Osteoblast (primary cell): ENCODE results near the gene LRRN4. TPM values are rescaled to one million over a fixed set of nuclear protein-coding genes. Genes with fewer than 3 reads are reported as not detected.

Experiments
- DNase-seq: peaks from one replicate; pipeline ENCODE4 v3.0.0; 2011; ENCODE audit warnings: low spot score, mixed read lengths; ENCODE audit not compliant: insufficient read length; ENCODE audit errors: missing footprints
- H2AFZ ChIP-seq: 2 replicates; pipeline ENCODE4 v1.6.0; 2011; ENCODE audit warnings: mild to moderate bottlenecking, low read length
- H3K27ac ChIP-seq: 2 replicates; pipeline ENCODE4 v1.5.1; 2011; ENCODE audit warnings: mild to moderate bottlenecking, low read depth, low read length, moderate library complexity
- H3K27me3 ChIP-seq: 2 replicates; pipeline ENCODE4 v1.6.0; 2012; ENCODE audit warnings: mild to moderate bottlenecking, control low read depth, inconsistent platforms, low read length, moderate library complexity; ENCODE audit not compliant: insufficient read depth
- H3K36me3 ChIP-seq: 2 replicates; pipeline ENCODE4 v1.5.1; 2011; ENCODE audit warnings: mild to moderate bottlenecking, low read length, control low read depth, moderate library complexity; ENCODE audit not compliant: insufficient read depth
- H3K4me1 ChIP-seq: 2 replicates; pipeline ENCODE4 v1.5.1; 2011; ENCODE audit warnings: mild to moderate bottlenecking, low read length, control low read depth, moderate library complexity; ENCODE audit not compliant: insufficient read depth
- H3K4me2 ChIP-seq: 2 replicates; pipeline ENCODE4 v1.6.0; 2011; ENCODE audit warnings: mild to moderate bottlenecking, low read length; ENCODE audit not compliant: insufficient read depth
- H3K4me3 ChIP-seq: fragments of 200-600 bp; sonication (generic); 3 replicates; pipeline ENCODE4 v1.5.1; 2012; ENCODE audit warnings: mild to moderate bottlenecking, low read length, inconsistent platforms; ENCODE audit not compliant: insufficient read depth
- H3K79me2 ChIP-seq: 2 replicates; pipeline ENCODE4 v1.6.0; 2012; ENCODE audit warnings: mild to moderate bottlenecking, low read length, control low read depth, inconsistent platforms; ENCODE audit not compliant: insufficient read depth
- H3K9me3 ChIP-seq: 2 replicates; pipeline ENCODE4 v1.5.1; 2011; ENCODE audit warnings: low read depth, low read length, control low read depth
- H4K20me1 ChIP-seq: 2 replicates; pipeline ENCODE4 v1.6.0; 2012; ENCODE audit warnings: mild to moderate bottlenecking, low read length, control low read depth; ENCODE audit not compliant: insufficient read depth
- total RNA-seq: library from RNA; depleted of rRNA; stranded (reverse); fragments of >200 nt; gene quantifications from 2 replicates; pipeline ENCODE4 v1.2.3, GENCODE V29; 2012
- TF ChIP-seq, protein P1 (sequence below): IDR thresholded peaks from 2 replicates; pipeline ENCODE4 v1.5.1; 2011; ENCODE audit warnings: mild to moderate bottlenecking, low read depth, low read length, moderate library complexity; ENCODE audit errors: extremely low read depth

Gene LRRN4
- total RNA-seq, 1 donor, result not detected

DNA sequence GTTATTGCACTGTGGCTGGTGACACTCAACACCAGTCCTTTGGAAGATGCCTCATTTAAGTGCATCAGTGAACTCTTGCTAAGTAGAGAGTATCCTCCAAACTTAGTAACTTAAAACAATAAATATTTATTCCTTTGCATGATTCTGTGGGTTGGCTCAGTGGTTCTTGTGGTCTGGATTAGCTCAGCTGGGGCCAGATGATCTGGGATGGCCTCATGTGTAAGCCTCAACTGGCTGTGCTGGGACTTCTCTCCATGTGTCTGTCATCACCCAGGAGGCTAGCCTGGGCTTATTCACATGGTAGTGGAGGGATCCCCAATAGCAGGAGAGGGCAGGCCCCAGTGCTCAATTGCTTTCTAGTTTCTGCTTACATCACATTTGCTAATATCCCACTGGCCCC, 8.3 kb downstream of the LRRN4 start:
- TF ChIP-seq, protein P1, sequence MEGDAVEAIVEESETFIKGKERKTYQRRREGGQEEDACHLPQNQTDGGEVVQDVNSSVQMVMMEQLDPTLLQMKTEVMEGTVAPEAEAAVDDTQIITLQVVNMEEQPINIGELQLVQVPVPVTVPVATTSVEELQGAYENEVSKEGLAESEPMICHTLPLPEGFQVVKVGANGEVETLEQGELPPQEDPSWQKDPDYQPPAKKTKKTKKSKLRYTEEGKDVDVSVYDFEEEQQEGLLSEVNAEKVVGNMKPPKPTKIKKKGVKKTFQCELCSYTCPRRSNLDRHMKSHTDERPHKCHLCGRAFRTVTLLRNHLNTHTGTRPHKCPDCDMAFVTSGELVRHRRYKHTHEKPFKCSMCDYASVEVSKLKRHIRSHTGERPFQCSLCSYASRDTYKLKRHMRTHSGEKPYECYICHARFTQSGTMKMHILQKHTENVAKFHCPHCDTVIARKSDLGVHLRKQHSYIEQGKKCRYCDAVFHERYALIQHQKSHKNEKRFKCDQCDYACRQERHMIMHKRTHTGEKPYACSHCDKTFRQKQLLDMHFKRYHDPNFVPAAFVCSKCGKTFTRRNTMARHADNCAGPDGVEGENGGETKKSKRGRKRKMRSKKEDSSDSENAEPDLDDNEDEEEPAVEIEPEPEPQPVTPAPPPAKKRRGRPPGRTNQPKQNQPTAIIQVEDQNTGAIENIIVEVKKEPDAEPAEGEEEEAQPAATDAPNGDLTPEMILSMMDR, result no peak

DNA sequence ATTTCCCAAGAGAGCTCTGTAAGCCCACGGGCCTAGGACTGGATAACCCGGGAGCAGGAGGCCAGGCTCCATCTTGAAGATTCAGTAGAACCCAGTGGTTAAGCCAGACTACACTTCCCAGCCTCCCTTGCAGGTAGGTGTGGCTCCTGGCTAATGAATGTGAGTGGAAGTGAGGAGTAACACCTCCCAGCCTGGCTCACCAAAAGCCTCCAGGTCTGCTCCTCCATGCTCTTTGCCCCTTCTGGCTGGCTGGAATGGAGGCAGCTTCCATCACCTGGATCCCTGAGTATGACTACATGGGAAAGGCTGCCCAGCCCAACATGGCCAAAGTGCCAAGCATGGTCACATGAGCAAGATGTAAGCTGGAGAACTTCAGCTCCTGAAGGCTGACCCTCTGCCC, 9.7 kb downstream of the LRRN4 start:
- TF ChIP-seq, protein P1, result no peak

More for the DNA sequence above, 8.3 kb downstream of the LRRN4 start:
- Histone ChIP-seq H2AFZ (no peak overlapping the region), H3K27me3 (no peaks in the 10 kb centered on the region), H3K27ac (no peak overlapping the region), H3K4me3 (no peak overlapping the region), H3K36me3 (peaks cover 4% of the 10 kb centered on the region), H3K4me1 (no peaks in the 10 kb centered on the region), H3K4me2 (no peak overlapping the region), H4K20me1 (no peaks in the 10 kb centered on the region), H3K9me3 (no peaks in the 10 kb centered on the region), H3K79me2 (no peaks in the 10 kb centered on the region)
- peak; percentile 47 for DNase-seq

DNA sequence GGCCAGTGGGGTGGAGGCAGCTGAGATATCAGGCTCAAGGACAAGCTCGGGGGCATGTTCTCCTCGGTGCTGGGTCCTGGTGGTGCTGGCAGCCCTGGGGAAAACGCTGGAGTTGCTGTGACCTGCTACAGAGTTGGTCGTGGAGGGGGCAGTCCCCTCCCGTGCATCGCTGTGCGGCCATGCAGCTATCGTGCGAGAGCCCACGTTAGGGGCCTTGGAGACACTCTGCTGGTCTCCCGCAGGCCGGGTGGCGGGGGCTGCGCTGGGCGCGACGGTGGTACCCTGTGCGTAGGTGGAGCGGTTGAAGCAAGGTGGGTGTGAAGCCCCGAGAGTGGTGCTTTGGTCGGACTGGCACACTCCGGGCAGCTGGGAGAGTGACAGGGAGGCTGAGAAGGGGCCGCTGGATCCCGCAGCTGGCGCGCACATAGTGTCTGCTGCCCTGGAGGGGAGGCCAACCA, 12.0 kb downstream of the LRRN4 start:
- Histone ChIP-seq H3K4me3 (no peak overlapping the region), H3K4me2 (no peak overlapping the region), H2AFZ (no peak overlapping the region), H3K4me1 (no peaks in the 10 kb centered on the region), H4K20me1 (no peaks in the 10 kb centered on the region), H3K36me3 (peaks cover 20% of the 10 kb centered on the region), H3K27me3 (no peaks in the 10 kb centered on the region), H3K27ac (no peak overlapping the region), H3K79me2 (no peaks in the 10 kb centered on the region), H3K9me3 (no peaks in the 10 kb centered on the region)
- TF ChIP-seq, protein P1, result no peak
- peak; percentile 72 for DNase-seq

More for the DNA sequence above, 9.7 kb downstream of the LRRN4 start:
- no peak for DNase-seq
- Histone ChIP-seq H3K27me3 (no peaks in the 10 kb centered on the region), H3K4me2 (no peak overlapping the region), H3K79me2 (no peaks in the 10 kb centered on the region), H3K4me3 (no peak overlapping the region), H4K20me1 (no peaks in the 10 kb centered on the region), H3K4me1 (no peaks in the 10 kb centered on the region), H3K27ac (no peak overlapping the region), H3K9me3 (no peaks in the 10 kb centered on the region), H3K36me3 (peaks cover 14% of the 10 kb centered on the region), H2AFZ (no peak overlapping the region)

DNA sequence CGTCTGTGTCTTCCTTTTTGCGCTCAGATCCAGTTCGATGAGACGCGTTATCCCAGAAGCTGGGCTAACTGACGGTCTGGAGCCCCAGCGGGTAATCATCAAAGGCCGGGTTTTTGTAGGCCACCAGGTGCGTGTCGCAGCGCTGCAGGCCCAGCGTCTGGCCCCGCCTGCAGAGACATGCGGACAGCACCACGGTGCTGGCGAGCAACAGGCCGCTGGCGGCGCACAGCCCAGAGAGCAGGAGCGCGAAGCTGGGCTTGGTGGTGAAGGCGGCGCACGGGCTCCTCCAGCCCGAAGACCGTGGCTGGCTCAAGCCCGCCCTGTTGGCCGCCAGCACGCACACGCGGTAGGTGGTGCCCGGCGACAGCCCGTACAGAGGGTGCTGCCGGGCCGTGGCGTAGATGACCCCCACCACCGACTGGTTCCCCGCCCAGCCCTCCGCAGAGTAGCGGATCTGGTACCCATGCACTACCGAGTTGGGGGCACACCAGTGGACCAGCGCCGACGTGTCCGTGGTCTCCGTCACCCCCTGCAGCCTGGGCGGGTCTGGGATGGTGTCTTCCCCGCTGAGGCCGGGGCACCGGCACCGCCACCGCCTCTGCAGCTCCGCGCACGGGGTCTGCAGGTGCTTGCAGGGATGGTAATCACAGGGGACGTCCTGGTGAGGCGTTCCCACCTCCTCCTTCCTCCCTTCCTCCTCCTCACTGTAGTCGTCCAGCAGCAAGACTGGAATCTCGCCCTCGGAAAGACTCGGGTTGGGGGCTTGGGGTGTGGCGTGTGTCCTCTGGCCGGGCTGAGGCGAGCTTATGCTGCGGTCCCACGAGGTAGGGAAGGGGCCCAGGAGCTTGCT, 12.7 kb downstream of the LRRN4 start:
- Histone ChIP-seq H3K4me3 (no peak overlapping the region), H3K36me3 (peaks cover 27% of the 10 kb centered on the region), H3K27ac (no peak overlapping the region), H3K9me3 (no peaks in the 10 kb centered on the region), H3K4me1 (no peaks in the 10 kb centered on the region), H3K27me3 (no peaks in the 10 kb centered on the region), H3K79me2 (no peaks in the 10 kb centered on the region), H2AFZ (no peak overlapping the region), H4K20me1 (no peaks in the 10 kb centered on the region), H3K4me2 (no peak overlapping the region)
- TF ChIP-seq, protein P1, result no peak
- DNase-seq, result no peak
